HT1080 (cell line): ENCODE measurements around the gene OPA3. TPM values are rescaled to one million over a fixed set of nuclear protein-coding genes. Genes with fewer than 3 reads are reported as not detected.

Experiments
- DNase-seq: peaks from one replicate; pipeline ENCODE4 v3.0.0-alpha.2; 2015; ENCODE audit warnings: low read depth
- total RNA-seq: library from RNA; depleted of rRNA; stranded (reverse); fragments of >200 nt; shearing (Covaris generic); gene quantifications from 2 replicates; pipeline ENCODE4 v1.2.3, GENCODE V29; 2014

The OPA3 gene
- total RNA-seq, 1 experiment from 2014 or later = 14.3 TPM

DNA sequence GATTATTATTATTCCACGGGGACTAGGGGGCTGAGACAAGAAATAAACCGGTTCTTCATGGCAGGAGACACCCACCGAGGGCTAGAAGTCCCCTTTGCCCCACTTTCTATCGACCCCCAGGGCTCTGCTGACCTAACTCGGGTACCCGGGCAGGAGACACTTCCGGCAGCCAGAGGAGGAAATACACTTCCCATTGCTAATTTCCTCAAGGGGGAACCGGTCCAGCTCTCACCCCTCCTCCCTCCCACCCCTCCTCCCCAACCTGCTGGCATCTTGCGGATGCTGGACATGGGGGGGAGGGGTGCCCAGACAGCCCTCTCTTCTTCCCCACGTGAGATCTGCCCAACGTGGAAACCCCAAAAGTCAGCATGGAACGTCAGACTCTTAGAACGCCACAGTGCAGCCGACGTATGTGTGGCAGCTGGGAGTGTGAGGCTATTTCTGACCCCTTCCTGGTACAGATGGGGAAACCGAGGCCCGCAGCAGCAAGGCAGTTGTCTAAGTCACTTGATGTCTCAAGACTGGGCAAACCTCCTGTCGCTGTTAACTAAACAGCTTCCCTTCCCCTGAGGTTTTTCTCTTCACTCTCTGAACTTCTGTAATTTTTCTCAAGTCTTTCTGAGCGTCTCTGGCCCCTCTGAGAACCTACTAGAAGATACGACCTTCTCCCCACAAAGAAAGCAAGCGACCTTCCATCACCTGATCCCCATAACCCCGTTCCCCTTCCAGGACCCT lies 13.8 kb upstream of the OPA3 start:
- no peak for DNase-seq

GRCh38 chr19:45597425-45598111 lies 13.0 kb upstream of the OPA3 start:
- no peak for DNase-seq

- no peak for DNase-seq
Measured at GRCh38 chr19:45595814-45596213, 11.2 kb upstream of the OPA3 start.

DNA sequence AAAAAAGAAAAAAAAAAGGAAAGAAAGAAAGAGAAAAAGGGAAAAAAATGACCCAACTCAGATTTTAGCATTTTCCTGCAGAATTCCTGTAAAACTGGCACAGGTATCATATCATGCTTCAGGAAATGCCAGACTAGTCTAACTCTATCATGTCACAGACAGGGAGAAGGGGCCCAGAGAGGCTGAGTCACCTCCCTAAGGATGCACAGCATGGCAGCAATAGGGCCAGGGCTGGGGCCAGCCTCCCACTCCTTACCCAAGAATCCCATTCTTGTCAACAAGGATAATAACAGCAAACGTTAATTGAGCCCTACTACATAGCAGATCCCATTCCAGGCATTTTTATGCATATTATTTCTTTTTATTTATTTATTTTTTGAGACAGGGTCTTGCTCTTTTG lies 8.9 kb upstream of the OPA3 start:
- no peak for DNase-seq

DNA sequence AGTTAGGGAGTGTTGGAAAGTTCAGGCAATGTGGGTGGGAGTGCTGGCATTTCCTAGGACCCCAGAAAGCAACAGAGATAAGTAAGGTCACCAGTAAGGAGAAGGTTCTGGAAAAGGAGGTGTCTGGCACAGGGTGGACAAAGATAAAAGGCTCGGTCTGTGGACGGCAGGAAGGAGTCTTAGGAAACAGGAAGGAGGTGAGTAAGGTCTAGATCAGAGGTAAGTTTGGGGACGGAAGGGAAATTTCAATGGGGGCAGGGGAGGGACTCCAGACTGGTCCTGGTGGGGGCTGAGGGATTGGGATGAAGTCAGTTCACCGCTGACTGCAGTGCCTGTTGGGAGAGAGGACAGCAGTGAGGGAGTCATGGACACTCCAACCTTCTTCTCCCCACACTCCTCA lies 7.8 kb upstream of the OPA3 start:
- DNase-seq = peak; percentile 73

DNA sequence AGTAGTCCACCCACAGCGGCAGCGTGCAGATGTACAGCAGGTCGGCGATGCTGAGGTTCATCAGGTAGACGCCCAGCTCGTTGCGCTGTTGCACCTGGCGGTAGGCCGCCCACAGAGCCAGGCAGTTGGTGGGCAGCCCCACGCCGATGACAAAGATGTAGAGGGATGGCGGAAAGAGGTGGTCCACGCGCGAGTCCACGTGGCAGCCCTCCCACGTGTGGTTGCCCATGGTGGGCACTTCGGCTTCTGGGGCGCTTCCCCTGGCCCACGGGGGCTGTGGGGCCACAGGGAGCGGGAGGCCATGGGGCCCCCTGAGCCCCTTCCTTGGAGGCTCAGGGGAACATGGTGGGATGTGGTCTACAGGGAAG lies 7.0 kb upstream of the OPA3 start:
- no peak for DNase-seq

- no peak for DNase-seq
Measured at GRCh38 chr19:45591004-45591637, 6.5 kb upstream of the OPA3 start.

DNA sequence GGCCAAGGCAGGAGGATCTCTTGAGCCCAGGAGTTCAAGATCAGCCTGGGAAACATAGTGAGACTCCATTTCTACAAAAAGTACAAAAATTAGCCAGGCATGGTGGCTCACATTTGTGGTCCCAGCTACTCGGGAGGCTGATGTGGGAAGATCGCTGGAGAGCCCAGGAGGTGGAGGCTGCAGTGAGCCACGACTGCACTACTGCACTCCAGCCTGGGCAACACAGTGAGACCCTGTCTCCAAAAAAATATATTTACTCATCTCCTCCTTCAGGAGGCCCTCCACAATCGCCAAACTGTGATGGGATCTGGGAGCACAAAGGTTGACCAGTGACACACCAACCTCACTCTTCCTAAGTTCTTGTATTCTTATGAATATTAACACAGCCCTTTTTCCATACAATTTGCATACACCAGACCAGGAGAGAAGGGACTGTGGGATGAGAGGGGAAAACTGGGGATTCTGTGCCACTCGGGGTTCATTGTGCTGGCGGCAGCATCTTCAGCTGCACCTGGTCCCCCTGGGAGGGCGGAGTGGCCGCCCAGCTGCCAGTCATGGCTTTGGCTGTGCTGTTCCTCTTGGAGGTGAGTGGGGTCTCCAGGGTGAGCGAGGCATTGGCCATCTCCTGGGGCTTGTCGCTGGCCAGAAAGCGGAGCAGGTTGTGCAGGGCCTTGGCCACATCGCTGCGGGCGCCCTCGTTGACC lies 5.8 kb upstream of the OPA3 start:
- DNase-seq = no peak

GRCh38 chr19:45589768-45590167 lies 5.2 kb upstream of the OPA3 start:
- no peak for DNase-seq

GRCh38 chr19:45587873-45588272 lies 3.3 kb upstream of the OPA3 start:
- no peak for DNase-seq

DNA sequence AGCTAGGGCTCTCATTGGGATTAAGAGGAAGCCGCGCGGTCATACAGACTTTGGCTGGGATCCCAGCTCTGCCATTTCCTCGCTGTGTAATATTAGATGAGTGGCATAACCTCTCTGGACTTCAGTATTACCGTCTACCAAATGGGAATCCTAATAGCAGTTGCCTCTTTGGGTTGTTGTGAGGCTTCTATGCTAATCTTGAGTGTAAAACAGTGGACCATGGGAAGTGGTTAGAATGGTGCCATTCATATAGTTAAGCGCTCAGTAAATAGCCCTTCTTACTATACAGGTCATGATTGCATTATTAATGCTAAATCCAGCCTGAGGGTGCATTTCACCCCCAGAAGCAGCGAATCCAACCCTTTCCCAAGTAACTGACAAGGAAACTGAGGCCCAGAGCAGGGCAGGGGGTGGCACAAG lies 566 bp upstream of the OPA3 start:
- no peak for DNase-seq

DNA sequence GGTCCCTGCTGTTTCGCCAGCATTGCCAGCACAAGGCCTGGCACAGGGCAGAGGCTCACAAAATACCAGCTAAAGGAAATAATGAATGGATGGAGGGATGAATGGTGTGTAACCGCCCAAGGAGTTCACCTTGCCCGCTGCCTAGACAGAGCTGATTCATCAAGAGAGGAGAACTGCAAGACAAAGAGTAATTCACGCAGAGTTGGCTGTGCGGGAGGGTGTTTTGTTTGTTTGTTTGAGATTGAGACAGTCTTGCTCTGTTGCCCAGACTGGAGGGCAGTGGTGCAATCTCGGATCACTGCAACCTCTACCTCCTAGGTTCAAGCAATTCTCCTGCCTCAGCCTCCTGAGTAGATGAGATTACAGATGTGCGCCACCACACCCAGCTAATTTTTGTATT lies 3.0 kb downstream of the OPA3 start:
- no peak for DNase-seq

DNA sequence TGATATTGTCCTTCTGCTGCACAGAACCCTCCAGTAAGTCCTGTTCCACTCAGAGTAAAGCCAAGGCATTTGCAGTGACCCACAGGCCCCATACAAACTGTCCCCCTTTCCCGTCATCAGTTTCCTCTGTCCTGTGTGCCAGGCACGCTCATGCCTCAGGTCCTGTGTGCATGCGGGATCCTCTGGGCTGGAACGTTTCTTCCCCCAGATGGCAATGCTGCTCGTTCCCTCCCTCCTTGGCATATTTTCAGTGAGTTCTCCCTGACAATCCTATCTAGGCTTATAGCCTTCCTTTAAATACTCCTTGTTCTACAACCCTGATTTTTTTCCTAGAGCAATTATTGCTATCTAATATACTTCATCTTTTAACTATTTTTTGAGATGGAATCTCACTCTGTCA lies 5.7 kb downstream of the OPA3 start:
- no peak for DNase-seq

- DNase-seq = peak; percentile 97
Measured at GRCh38 chr19:45577111-45577905, 7.3 kb downstream of the OPA3 start.

- no peak for DNase-seq
Measured at GRCh38 chr19:45576682-45577081, 7.9 kb downstream of the OPA3 start.

DNA sequence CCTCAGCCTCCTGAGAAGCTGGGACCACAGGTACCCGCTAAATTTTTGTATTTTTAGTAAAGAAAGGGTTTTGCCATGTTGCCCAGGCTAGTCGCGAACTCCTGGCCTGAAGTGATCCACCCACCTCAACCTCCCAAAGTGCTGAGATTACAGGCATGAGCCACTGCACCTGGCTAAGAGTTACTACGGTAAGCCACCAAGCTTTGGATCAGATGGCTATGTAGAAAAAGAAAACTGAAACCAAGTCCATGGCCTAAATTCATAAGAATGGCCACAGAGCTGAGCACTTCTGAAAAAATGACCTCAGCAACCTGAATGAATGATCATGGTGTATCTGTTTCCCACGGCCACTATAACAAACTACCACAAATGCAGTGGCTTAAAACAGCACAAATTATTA lies 9.4 kb downstream of the OPA3 start:
- DNase-seq = no peak

DNA sequence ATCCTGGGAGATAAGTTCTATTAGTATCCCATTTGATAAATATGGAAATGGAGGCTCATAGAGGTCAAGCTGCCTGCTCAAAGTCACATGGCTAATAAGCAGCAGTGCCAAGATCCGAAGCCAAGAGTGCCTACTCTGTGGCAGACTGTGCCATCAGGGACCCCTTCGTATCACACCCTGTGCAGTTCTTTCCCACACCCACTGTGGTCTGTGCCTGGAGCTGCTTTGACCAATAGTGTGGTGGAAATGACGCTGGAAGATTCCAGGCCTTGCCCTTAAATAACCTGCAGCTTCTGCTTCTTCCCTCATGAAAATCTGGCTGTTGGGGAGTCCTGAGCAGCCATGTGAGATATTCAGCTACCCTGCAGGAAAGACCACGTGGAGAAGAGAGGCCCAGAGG lies 10.1 kb downstream of the OPA3 start:
- DNase-seq = no peak

- no peak for DNase-seq
Measured at GRCh38 chr19:45571457-45572220, 13.0 kb downstream of the OPA3 start.

- DNase-seq = no peak
Measured at GRCh38 chr19:45569619-45570421, 14.8 kb downstream of the OPA3 start.

DNA sequence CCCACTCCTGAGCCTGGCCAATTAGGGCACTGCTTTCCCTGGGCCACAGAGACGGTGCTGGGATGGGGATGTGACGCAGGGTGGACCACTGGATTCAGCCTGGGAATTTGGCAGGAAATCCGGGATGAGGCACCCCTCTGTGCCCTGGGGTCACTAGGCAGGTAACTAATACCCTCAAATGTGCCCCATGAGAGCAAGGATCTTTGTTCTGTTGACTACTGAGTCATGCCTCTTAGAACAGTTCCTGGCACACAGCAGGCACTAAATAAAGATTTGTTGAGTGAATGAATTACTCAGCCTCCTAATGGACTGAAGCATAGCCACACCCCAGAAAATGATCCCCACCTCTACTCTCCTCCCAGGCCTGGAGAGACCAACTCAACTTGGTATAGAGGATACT lies 15.9 kb downstream of the OPA3 start:
- peak; percentile 95 for DNase-seq
